Activated CD4-positive, alpha-beta T cell treated with anti-CD3 and anti-CD28 coated beads, Interleukin-2, amount 50 U/mL, for 1 hour (primary cell): Measurements from ENCODE around the gene FLT1.

Experiments used
- DNase-seq: peaks from one replicate; pipeline ENCODE4 v3.0.0-alpha.2; 2020

FLT1 gene

DNA sequence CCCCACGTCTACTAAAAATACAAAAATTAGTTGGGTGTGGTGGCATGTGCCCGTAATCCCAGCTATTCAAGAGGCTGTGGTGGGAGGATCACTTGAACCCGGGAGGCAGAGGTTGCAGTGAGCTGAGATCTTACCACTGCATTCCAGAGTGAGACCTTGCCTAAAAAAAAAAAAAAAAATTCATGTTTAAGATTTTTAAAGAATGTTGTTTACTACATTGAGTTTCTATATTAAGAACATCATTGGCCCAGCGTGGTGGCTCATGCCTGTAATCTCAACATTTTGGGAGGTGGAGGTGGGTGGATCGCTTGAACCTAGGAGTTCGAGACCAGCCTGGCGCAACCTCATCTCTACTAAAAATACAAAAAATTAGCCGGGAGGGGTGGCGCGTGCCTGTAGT lies 31.9 kb upstream of the FLT1 start:
- DNase-seq = no peak

DNA sequence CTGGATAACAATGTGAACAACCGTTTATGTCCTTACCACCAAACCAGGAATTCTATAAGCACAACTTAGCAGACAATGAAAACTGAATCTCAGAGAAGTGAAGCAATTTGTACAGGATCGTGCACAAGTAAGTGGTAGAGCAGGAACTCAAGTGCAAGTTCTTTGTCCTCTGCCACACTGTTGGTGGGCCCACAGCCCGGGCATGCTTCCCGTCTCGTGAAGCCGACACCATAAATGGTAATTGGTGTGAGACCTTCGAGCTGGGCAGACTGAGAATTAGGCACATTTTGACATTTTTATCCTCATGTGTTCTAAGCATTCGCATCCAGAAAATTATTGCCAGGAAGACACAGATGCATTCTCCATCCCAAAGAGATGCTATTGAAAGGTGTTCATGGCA lies 27.9 kb upstream of the FLT1 start:
- no peak for DNase-seq

DNA sequence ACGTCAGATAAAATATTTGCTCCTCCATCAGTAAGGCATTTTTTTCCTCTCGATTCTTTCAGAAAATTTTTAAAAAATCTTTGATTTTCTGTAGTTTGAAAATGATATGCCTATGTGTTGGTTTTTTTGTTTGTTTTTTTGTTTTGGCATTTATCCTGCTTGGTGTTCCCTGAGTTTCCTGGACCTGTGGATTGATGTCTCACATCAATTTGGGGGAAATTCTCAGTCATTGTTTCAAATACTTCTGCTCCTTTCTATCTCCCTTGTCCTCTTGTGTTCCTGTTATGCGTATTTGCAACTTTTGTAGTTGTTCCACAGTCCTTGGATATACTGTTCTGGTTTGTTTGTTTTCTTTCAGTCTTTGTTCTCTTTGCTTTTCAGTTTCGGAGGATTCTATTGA lies 18.8 kb upstream of the FLT1 start:
- no peak for DNase-seq

DNA sequence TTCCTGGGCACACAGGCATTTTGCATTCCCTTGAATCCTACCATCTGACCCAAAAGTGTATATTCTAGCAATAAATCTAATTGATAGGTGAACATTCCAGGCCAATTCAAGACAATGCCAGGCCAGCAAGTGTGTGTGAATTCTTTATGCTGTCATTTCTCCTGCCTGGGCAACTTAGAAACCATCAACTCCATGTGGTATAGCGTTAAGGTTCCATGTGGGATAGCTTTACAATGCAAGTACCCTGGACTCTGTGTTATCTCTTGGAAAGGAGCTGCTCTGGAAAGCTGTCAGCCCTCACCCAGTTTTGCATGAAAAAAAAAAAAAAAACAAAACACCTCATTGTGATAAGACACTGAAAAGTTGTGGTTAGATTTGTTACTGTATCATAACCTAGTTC lies 15.6 kb upstream of the FLT1 start:
- no peak for DNase-seq

DNA sequence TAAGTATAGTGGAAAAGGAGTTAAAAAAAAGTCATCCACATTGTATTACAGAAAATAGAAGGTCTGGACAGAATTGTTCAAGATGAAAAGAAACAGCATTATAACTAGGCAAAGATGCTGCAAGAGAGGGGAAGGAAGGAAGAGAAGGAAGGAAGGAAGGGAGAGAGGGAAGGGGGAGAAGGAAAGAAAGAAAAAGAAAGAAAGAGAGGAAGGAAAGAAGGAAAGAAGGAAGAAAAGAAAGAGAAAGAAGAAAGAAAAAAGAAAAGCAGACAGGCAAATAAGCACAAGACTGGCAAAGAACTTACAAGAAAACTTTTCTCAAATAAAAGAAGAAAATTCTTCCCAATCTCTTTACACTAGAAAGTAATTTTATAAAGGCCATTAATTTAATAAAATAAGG lies 15.1 kb upstream of the FLT1 start:
- no peak for DNase-seq

DNA sequence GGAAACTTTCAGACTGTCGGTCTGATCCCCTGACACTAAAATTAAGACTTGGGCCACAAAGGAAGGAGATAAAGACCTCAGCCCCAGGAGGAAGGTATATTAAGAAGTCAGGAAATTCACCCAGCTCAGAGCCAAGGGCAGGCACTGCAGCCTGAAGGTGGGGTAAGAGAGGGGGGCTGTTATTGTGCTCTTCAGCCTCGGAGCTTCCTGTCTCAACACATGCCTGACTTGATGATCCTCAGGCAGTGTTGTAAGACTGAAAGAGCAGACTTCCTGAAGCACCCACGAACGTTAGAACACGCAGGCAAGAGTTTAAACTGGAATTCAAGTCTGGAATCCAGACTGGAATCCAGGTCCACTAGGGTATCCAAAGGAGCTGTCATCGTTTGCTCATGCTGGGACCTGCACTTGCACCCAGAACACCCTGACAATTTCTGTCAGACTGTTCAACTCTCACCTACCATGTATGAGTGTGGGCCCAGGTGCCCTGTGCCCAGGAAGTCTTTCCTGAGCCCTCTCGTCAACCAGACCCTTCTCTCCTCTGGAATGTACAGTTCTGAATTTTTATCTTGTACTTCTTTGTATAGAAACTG lies 10.7 kb upstream of the FLT1 start:
- DNase-seq = no peak

DNA sequence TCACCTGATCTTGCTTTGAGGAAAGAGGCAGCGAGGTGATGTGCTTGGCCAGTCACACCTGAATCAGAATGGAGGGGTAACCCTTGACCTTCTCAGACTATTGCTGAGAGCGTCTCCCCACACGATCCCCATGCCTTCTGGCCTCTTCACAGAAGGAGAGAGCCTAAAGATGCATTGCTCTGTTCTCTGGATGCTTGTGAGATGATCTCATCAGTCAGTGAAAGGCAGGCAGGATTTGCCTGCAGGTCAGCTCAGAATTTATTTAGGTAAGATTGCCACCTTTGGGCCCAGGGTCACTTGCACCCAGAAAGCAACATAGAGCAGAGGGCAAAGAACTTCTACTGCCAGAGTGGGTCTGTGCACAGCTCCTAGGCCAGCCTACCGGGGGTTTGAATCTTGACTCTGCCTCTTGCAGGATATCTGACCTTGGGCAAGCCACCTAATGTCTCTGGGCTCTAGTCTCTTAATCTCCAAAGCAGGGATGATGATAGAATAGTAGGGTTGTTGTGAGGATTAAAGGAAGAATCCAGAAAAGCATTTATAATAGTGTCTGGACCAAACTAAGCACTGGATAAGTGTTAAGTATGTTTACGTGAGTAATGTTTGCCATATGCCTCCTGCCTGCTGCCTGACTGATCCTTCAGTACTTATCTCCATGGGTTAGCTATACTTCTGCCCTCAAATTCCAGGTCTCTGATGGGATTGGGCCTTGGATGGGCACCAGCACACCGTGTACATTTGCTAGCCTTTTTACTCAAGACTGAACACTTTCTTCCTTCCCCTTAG lies 8.4 kb upstream of the FLT1 start:
- DNase-seq = no peak

DNA sequence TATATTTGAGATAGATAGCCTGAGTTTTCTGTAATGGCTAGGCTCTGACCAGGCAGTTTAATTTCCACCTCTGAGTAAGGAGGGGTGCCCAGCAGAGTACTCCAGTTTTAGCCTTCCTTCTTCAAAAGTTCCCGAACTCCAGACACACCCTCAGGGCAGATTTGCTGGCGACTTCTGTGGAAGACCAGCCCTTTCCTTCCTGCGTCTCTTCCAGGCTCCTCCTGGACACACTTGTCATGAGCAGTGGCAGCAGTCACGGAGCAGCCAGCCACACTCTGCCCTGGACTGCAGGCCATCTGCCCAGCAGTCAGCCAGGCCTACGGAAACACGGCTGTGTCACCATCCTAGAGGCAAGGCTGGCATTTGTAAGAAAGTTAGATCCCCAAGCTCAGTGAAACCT lies 6.6 kb upstream of the FLT1 start:
- DNase-seq = no peak

DNA sequence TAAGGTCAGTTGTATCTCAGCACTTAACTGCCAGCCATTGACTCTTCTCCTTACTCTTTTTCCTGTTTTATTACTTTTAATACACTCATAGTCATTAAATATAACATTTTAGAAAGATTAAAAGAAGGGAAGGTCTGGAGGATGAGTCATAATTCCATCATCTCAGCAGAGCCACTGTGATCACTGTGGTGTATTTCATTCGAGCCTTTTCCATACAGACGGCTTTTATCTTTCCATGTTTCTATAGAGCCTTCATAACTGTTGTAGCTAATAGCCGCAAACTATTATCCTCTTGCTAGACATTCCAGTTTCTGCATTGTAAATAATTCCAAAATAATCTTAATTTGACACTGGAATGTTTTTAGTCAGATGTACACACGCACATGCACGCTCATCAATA lies 4.7 kb upstream of the FLT1 start:
- DNase-seq = no peak

DNA sequence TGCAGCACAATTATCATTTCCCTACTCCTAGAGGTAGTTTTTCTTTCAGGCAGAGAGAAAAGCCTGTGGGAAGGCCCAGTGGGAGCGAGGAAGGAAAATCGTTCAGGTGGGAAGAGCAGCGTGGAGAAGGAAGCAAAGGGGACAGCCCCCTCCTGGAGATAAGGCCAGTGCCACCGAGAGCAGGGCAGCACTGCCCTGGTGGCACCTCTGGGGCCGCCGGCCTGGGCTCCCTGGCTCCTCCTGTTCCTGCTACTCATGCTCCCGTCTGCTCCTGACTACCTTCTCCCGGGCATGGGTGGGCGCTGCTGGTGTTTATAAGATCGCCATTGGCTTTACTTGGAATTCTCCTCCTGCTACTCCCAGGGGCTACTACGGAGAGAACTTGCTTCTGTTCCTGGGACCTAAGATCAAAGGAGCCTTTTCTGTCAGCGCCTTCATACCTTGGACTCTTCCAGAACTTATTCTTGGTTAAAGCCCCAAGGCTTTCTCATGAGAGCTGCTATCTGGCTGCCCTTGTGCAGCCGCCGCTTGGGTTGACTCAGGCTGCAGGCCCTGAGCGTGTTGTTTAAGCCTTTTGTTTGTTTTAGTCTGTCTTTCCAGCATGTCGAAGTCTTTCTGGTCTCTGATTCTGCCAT lies 3.7 kb upstream of the FLT1 start:
- DNase-seq = no peak

DNA sequence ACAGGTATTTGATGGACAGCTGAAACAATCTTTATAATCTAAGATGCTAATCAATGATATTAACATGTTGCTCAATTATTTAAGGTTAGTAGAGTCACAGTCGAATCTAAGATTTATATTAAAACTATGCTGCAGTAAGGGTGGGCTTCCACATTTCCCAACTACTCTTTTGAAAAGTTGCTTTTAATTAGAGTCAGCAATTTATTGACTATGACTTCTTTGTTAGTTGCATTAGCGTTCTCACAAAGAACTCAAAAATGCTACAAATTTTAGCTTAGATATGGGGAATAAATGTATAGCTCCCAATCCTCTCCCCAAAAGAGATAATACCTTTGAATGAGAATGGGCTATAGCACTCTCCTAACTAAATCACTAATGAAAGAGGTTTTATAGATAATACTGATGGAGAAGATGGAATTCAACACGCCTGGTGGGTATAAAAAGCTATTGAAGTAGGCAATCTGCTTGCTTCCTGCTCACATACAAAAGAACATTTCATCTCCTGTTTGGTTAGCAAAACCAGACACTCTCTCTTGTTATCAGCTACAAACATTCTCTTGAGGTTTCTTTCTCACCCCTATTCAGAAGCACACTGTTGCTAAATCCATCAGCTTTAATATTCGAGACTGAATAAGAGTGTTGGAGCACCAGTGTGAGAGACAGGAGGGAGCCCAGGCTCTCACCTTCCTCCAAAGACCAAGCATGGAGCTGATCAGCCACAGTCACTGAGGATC lies 2.4 kb upstream of the FLT1 start:
- DNase-seq = no peak

DNA sequence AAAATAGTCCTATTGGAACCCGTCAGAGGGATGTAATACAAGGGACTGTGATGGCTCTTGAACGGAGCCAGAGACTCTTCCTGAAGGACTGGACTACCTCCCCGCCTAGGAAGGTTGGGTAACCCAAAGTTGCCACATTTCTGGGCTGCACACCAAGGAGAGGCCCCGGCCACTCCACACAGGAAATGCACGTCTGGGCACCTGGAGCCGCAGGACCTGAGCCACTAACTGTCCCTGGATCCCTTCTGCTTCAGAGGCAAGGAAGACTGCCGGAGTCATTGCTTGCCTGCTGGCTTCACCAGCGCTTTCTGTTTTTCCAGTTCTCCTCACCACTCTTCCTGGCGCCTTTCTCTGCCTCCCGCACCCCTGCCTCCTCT lies 1.2 kb upstream of the FLT1 start:
- no peak for DNase-seq

DNA sequence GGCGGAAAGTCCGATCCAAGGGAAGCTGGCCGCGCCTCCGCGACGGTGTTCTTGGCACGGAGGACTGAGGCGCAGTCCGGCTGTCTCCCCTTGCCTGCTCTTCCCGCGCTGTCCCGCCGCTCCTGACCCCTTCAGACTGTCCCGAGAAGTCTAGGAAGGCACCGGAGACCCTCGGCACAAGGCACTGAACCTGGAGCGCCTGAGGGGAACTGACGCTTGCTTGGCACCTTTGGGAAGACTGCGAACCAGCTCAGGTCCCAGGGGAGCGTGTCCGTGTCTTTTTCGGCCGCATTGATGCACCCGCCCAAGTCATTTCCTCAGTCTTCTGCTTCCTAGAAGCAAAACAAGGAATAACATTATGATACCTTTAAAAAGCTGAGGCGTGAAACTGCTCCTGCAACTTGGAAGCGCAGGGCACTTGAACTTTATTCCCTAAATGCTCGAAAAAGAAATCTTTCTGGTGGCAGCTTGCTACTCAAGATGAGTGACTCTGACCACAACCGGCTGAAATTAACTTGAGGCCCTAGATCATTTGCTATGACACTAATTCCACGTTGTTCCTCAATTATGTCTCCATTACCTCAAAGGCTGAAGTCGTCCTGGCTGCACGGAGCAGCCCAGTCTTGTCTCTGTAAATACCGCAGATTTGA lies 735 bp upstream of the FLT1 start:
- DNase-seq = no peak

DNA sequence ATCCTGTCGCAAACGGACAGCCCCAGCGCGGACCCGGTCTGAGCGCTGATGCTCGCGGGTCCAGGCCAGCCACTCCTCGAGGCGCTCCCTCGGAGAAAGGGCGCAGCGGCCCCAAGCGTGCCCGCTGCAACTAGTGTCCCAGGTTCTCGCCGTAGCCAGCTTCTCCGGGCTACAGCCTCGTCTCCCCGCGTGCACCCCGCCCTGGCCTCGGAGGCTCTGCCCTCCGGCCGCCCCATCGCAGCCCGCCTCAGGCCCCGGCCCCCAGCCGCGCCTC lies 487 bp downstream of the FLT1 start:
- no peak for DNase-seq

DNA sequence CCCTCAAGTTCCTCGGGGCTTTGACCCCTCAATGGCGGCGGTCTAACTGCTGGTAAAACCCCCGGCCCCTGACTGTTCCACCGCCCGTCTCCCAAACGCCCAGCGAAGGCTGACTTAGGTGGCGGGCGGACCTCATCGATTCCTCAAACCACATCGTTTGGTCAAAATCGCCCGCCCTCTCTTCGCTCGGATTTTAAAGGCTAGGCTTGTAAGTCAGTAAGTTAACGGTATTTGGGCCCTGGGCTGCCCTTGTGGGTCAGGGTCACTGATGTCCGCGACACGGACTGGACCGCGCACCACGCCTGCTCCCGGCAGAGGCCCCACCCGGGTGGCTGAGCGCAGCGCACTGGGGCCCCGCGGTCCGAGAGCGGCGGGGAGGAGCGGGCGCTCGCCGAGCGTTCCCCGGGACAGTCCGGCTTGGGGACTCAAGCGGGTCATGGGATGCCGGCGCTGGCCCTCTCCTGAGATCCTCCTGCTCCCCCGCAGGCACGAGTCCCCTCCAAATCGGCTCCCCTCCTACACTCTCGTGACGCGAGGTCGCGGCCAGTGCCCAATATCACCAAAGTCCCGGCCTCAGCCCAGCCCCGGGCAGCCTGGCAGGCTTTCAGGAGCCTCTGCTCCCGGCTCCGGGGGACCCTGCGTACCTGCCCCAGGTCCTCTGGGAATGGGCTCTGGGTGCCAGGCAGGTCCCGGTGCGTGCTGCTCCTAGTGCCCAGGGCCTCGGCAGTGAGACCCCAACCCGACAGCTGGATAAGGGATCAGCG lies 1.0 kb downstream of the FLT1 start:
- no peak for DNase-seq

DNA sequence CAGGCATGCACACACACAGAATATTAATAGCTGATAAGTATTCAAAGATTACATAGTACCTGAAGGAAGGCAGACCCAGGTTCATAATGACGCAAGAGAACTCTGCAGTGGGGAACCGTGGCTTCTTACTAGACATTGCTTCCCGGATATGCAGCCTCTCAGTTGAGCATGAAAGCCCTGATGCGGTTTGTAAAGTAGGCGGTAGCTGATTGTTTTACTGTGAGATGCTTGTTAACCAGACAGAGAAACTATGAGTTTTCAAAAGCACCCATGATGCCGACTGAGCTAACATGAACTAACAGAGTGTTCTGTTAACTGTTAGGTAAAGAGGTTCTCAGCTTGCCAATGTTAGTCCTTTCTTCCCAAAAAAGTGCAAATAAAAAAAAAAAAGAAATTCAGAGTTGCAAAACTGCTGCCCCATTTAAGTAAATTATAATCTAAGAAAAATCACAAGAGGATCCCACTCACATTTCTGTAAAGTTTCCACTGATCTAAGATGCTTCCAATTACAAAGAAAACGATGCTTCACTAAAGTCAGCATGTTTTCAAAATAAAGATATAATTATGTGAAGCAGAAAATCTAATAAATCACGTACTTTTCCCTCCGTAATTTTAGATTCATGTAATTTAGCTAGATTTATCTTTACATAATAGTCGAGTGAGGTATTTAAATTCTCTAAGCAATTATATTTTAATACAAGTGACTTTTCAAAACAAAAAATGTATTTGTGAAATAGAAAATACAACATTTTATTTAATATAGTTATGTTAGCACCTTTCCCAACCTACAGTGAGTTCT lies 2.2 kb downstream of the FLT1 start:
- peak; percentile 8 for DNase-seq

DNA sequence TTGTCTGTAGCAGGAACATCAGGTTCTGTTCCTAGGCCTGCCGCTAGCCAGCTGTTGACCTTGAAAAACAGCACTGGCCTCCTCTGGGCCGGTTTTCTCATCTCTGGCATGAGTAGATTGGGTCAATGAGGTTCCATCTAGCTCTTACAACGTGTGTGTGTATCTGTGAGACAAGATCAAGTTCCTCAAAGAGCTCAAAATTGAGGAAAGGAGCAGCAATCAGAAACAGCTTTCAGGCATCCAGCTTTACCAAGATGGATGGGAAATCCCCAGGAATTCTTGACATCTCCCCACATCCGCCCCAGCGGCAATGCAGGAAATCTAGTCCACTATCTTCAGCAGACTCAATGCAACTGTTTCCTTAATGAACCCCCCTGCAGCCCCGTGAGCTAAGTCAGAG lies 4.9 kb downstream of the FLT1 start:
- no peak for DNase-seq

DNA sequence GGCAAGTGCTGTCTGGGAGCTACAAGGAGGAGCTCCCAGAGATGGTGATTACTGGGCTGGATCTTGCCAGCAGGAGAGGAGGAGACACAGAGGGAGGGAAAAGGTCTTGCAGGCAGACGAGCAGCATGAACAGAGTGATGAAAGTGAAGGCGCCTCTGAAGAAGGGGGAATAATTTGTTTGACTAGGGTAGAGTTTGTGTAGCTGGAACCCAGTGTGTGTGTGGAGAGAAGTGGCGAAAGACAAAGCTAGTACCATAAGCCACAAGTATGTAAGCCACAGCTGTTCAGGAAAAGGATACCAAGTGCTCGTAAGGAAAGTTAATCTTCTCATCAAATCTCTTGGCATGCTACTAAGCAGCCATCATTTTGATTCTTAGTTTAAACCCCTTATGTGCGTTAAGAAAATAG lies 5.4 kb downstream of the FLT1 start:
- DNase-seq = no peak

DNA sequence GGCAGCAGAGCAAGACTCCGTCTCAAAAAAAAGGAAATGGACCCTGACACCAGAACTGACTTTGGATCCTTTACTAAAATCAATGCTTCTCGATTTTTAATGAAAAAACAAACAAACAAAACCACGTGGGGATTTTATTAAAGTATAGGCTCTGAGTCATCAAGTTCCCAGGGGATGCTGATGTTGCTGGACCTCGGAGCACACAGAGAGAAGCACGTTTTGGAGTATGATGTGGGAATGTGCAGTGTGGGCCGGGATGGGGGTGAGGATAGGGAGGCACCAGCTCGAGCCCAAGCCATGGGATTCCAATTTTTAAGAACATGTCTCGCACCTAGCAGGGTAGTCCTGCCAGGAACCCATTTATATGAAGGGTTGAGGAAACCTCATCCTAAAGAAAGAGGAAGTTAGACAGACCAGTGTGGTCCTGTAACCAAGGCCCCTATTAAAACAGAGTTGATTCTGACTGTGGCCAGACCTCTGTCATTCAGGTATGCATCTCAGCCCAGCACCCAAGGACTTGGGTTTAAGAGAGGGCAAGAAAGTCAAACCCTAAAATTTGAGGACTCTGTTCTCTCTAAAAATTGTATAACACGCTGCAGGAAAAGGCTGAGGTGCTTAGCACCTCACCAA lies 6.4 kb downstream of the FLT1 start:
- DNase-seq = no peak

DNA sequence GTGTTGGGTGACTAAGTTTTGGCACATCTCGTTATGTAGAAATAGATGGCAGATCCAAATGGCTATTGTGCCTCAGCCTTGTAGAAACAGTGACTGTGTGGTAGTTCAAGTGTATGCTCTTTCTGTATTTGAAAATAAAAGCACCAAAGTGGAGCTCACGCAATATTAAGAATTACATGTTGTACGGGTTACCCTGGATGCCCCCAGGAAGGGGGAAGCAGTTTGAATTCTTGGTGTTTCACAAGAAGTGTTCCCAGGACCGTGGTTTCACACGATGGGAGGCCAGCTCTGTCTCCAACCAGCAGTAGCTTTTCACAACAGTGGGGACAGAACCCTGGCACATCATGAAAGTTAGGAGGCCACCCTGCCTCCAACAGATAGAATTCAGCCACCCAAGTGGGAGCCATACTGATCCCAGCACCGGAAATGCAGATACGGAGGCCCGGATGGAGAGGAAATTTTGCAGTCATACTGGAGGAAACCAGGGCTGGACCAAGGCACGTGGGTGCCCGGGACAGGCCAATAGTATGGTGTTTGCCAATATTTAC lies 8.9 kb downstream of the FLT1 start:
- DNase-seq = no peak

DNA sequence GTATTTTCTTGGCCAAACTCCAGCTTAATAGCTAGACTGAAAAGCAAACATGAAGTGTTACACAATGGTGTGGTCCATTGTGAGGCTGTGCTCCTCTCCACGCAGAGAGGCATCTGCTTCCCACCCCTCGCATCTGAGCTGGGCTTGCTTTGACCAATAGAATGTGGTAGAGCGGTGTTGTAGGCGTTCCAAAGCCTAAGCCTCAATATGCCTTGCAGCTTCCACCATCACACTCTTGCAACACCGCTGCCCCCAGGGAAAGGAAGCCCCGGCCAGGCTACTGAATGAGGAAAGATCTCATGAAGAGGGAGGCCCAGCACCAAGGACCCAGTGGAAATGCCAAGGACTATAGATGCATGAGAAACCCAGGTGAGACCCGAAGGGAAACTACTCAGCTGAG lies 9.4 kb downstream of the FLT1 start:
- DNase-seq = no peak
